NCI-H1930 (cell line): Measurements from ENCODE around the gene CXCL11.
"Not testable (repeated sequence)": the region's sequence is repeated elsewhere in the genome, so short reads cannot be mapped to it uniquely, and the experiment has no call there.

Experiments
- DNase-seq, 2 experiments: peaks; one replicate each; lab custom pipeline; 2025; lab: John Stamatoyannopoulos, UW

The CXCL11 gene

GRCh38 chr4:76035799-76036380 is at the start of gene CXCL11:
Gene CXCL11, minus strand, starts transcription at chr4:76036070. Its CDS starts 83 bp downstream, at chr4:76035987.
- no peak for DNase-seq

GRCh38 chr4:76084542-76084941 is 48.7 kb upstream of the CXCL11 start:
- no peak for DNase-seq

GRCh38 chr4:76083386-76083988 is 47.6 kb upstream of the CXCL11 start:
- DNase-seq: no peak

GRCh38 chr4:76078033-76078613 is 42.3 kb upstream of the CXCL11 start:
- DNase-seq: no peak

- no peak for DNase-seq
Observed at GRCh38 chr4:76074993-76075600, 39.2 kb upstream of the CXCL11 start.

GRCh38 chr4:76074468-76074867 is 38.6 kb upstream of the CXCL11 start, which contains the start of gene ART3:
Gene ART3, plus strand, starts transcription at chr4:76074709. Its CDS starts 1,181 bp downstream, at chr4:76075890.
- DNase-seq: no peak

- no peak for DNase-seq
Observed at GRCh38 chr4:76072760-76073159, 36.9 kb upstream of the CXCL11 start.

GRCh38 chr4:76067652-76068286 is 31.9 kb upstream of the CXCL11 start:
- peak; percentile 18 to 55 for DNase-seq

GRCh38 chr4:76066546-76066945 is 30.7 kb upstream of the CXCL11 start:
- DNase-seq: no peak

- DNase-seq: no peak
Observed at GRCh38 chr4:76061982-76062381, 26.1 kb upstream of the CXCL11 start.

GRCh38 chr4:76061421-76061820 is 25.6 kb upstream of the CXCL11 start:
- no peak for DNase-seq

- DNase-seq: no peak
Observed at GRCh38 chr4:76060506-76060905, 24.6 kb upstream of the CXCL11 start.

- DNase-seq: no peak
Observed at GRCh38 chr4:76059750-76060149, 23.9 kb upstream of the CXCL11 start.

GRCh38 chr4:76058888-76059426 is 23.1 kb upstream of the CXCL11 start:
- no peak for DNase-seq

- no peak for DNase-seq
Observed at GRCh38 chr4:76058302-76058701, 22.4 kb upstream of the CXCL11 start.

- DNase-seq: no peak
Observed at GRCh38 chr4:76055421-76055820, 19.6 kb upstream of the CXCL11 start.

GRCh38 chr4:76055016-76055415 is 19.1 kb upstream of the CXCL11 start:
- DNase-seq: no peak

- no peak for DNase-seq
Observed at GRCh38 chr4:76053730-76054129, 17.9 kb upstream of the CXCL11 start.

- not testable (repeated sequence) for DNase-seq
Observed at GRCh38 chr4:76050560-76051050, 14.7 kb upstream of the CXCL11 start.

GRCh38 chr4:76049860-76050416 is 14.1 kb upstream of the CXCL11 start:
- DNase-seq: not testable (repeated sequence)

GRCh38 chr4:76044686-76045085 is 8.8 kb upstream of the CXCL11 start:
- not testable (repeated sequence) for DNase-seq

GRCh38 chr4:76043306-76043705 is 7.4 kb upstream of the CXCL11 start:
- DNase-seq: not testable (repeated sequence)
